ENCODE results near the gene SYP.

DNA sequence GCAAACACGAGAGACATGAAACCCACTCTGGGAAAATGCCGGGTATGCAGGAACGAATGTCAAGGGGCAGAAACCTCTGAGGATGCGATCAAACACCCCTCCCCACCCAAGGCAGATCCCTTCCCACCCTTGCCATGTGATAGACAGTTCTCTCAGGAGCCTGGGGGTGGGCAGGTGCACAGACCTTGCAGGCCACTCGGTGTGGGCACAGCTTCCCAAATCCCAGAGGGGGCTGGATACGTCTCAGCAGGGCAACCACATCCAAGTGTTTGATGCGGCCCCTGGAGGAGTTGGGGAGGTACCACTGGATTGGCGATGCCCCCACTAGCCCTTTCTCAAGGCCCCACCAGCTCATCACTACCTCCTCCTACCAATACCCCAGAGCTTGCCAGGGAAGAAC, 10.4 kb upstream of the SYP start:
- TF ChIP-seq, protein P1, sequence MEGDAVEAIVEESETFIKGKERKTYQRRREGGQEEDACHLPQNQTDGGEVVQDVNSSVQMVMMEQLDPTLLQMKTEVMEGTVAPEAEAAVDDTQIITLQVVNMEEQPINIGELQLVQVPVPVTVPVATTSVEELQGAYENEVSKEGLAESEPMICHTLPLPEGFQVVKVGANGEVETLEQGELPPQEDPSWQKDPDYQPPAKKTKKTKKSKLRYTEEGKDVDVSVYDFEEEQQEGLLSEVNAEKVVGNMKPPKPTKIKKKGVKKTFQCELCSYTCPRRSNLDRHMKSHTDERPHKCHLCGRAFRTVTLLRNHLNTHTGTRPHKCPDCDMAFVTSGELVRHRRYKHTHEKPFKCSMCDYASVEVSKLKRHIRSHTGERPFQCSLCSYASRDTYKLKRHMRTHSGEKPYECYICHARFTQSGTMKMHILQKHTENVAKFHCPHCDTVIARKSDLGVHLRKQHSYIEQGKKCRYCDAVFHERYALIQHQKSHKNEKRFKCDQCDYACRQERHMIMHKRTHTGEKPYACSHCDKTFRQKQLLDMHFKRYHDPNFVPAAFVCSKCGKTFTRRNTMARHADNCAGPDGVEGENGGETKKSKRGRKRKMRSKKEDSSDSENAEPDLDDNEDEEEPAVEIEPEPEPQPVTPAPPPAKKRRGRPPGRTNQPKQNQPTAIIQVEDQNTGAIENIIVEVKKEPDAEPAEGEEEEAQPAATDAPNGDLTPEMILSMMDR (IDR thresholded peaks at IDR 0.05; ENCODE audit: borderline replicate concordance, extremely low read depth, low read length, poor library complexity, severe bottlenecking), result no peak
- no peak for TF ChIP-seq EZH2 (IDR thresholded peaks at IDR 0.05; ENCODE audit: borderline replicate concordance, low read depth, low read length, severe bottlenecking)
